GM19025 (cell line): ENCODE measurements around the gene ARVCF.

Experiments
- ATAC-seq: cut with Tn5 transposase; IDR thresholded peaks from one replicate; pipeline ENCODE4 v1.9.1; 2021; ENCODE audit warnings: mild to moderate bottlenecking, low read depth, moderate library complexity; ENCODE audit not compliant: unreplicated experiment

Gene ARVCF

GRCh38 chr22:20016734-20017621 lies at the start of gene ARVCF:
Gene ARVCF (minus strand): TSS chr22:20016823. CDS start chr22:19990794, 26,029 bp downstream.
- peak; percentile 64 for ATAC-seq

GRCh38 chr22:20065896-20066616 lies 49.4 kb upstream of the ARVCF start:
- ATAC-seq = no peak

- ATAC-seq = no peak
Measured at GRCh38 chr22:20064545-20065262, 48.1 kb upstream of the ARVCF start.

GRCh38 chr22:20064140-20064480 lies 47.5 kb upstream of the ARVCF start:
- no peak for ATAC-seq

GRCh38 chr22:20063271-20064139 lies 46.9 kb upstream of the ARVCF start:
- ATAC-seq = no peak

- ATAC-seq = no peak
Measured at GRCh38 chr22:20062766-20063083, 46.1 kb upstream of the ARVCF start.

GRCh38 chr22:20062043-20062765 lies 45.6 kb upstream of the ARVCF start:
- no peak for ATAC-seq

GRCh38 chr22:20061481-20061861 lies 44.8 kb upstream of the ARVCF start:
- no peak for ATAC-seq

- no peak for ATAC-seq
Measured at GRCh38 chr22:20060700-20061480, 44.3 kb upstream of the ARVCF start.

GRCh38 chr22:20058989-20059770 lies 42.6 kb upstream of the ARVCF start:
- ATAC-seq = no peak

GRCh38 chr22:20057596-20058268 lies 41.1 kb upstream of the ARVCF start:
- no peak for ATAC-seq

GRCh38 chr22:20056696-20057386 lies 40.2 kb upstream of the ARVCF start:
- ATAC-seq = no peak

- no peak for ATAC-seq
Measured at GRCh38 chr22:20056161-20056560, 39.5 kb upstream of the ARVCF start.

GRCh38 chr22:20055654-20056053 lies 39.0 kb upstream of the ARVCF start:
- ATAC-seq = no peak

- ATAC-seq = no peak
Measured at GRCh38 chr22:20055144-20055543, 38.5 kb upstream of the ARVCF start.

- ATAC-seq = no peak
Measured at GRCh38 chr22:20054485-20054884, 37.9 kb upstream of the ARVCF start.

- no peak for ATAC-seq
Measured at GRCh38 chr22:20054034-20054427, 37.4 kb upstream of the ARVCF start.
